ENCODE measurements around the gene MID1IP1.
A peak's percentile ranks its signal among the peaks of the same experiment; 100 is the strongest.

MID1IP1 gene

GRCh38 chrX:38800981-38801845 lies at the start of gene MID1IP1:
MID1IP1 (plus strand) TSS chrX:38801459; CDS start chrX:38804947, 3,488 bp downstream.
- peak within 1 kb of the TSS; percentile 99 for H3K27ac Mint-ChIP-seq
- peak within 1 kb of the TSS; percentile 96 to 98 for H3K4me3 Mint-ChIP-seq
- peaks cover 7% of the 10 kb centered on the region for H3K4me1 Mint-ChIP-seq
- no peaks in the 10 kb centered on the region for H3K27me3 Mint-ChIP-seq
- H3K9me3 Mint-ChIP-seq = no peaks in the 10 kb centered on the region
- DNase-seq = peak; percentile 76 to 85
- ATAC-seq = peak; percentile 59

GRCh38 chrX:38754102-38754790 lies 47.0 kb upstream of the MID1IP1 start:
- H3K27ac Mint-ChIP-seq = no peak overlapping the region
- H3K27me3 Mint-ChIP-seq = no peaks in the 10 kb centered on the region
- H3K4me1 Mint-ChIP-seq = no peaks in the 10 kb centered on the region
- H3K4me3 Mint-ChIP-seq = no peak overlapping the region
- DNase-seq (peak; percentile 7 to 16), ATAC-seq (no peak)
- H3K9me3 Mint-ChIP-seq = no peaks in the 10 kb centered on the region

GRCh38 chrX:38754818-38755718 lies 46.2 kb upstream of the MID1IP1 start:
- Mint-ChIP-seq H3K4me1 (no peaks in the 10 kb centered on the region), H3K9me3 (no peaks in the 10 kb centered on the region)
- no peak for DNase-seq

GRCh38 chrX:38760883-38761282 lies 40.4 kb upstream of the MID1IP1 start:
- Mint-ChIP-seq H3K27me3 (no peaks in the 10 kb centered on the region), H3K27ac (no peak overlapping the region), H3K4me1 (no peaks in the 10 kb centered on the region), H3K4me3 (no peak overlapping the region), H3K9me3 (no peaks in the 10 kb centered on the region)
- DNase-seq (no peak), ATAC-seq (no peak)

More at GRCh38 chrX:38754818-38755718, 46.2 kb upstream of the MID1IP1 start:
- no peak overlapping the region for H3K4me3 Mint-ChIP-seq
- no peaks in the 10 kb centered on the region for H3K27me3 Mint-ChIP-seq
- ATAC-seq = no peak
- H3K27ac Mint-ChIP-seq = no peak overlapping the region

GRCh38 chrX:38768079-38768478 lies 33.2 kb upstream of the MID1IP1 start:
- Mint-ChIP-seq H3K27me3 (no peaks in the 10 kb centered on the region), H3K4me1 (no peaks in the 10 kb centered on the region), H3K4me3 (no peak overlapping the region), H3K9me3 (no peaks in the 10 kb centered on the region), H3K27ac (no peak overlapping the region)
- no peak for ATAC-seq
- no peak for DNase-seq

GRCh38 chrX:38770152-38770551 lies 31.1 kb upstream of the MID1IP1 start:
- ATAC-seq = no peak
- Mint-ChIP-seq H3K4me1 (peaks cover 6% of the 10 kb centered on the region), H3K4me3 (no peak overlapping the region), H3K27ac (peak overlapping the region in 1 of 2 donors; percentile 34), H3K9me3 (no peaks in the 10 kb centered on the region), H3K27me3 (no peaks in the 10 kb centered on the region)
- DNase-seq = no peak

- no peaks in the 10 kb centered on the region for H3K9me3 Mint-ChIP-seq
- H3K27me3 Mint-ChIP-seq = no peaks in the 10 kb centered on the region
- ATAC-seq = no peak
- H3K4me1 Mint-ChIP-seq = peaks cover 6% of the 10 kb centered on the region
- H3K4me3 Mint-ChIP-seq = no peak overlapping the region
- H3K27ac Mint-ChIP-seq = peak overlapping the region in 1 of 2 donors; percentile 30
- no peak for DNase-seq
Observed at GRCh38 chrX:38774249-38774648, 27.0 kb upstream of the MID1IP1 start.

- no peak for DNase-seq
- no peaks in the 10 kb centered on the region for H3K27me3 Mint-ChIP-seq
- peaks cover 7% of the 10 kb centered on the region for H3K4me1 Mint-ChIP-seq
- no peak overlapping the region for H3K4me3 Mint-ChIP-seq
- no peak overlapping the region for H3K27ac Mint-ChIP-seq
- H3K9me3 Mint-ChIP-seq = no peaks in the 10 kb centered on the region
- ATAC-seq = no peak
Observed at GRCh38 chrX:38796946-38797345, 4.3 kb upstream of the MID1IP1 start.

- H3K4me1 Mint-ChIP-seq = peaks cover 7% of the 10 kb centered on the region
- H3K27ac Mint-ChIP-seq = no peak overlapping the region
- no peak overlapping the region for H3K4me3 Mint-ChIP-seq
- no peak for ATAC-seq
- H3K27me3 Mint-ChIP-seq = no peaks in the 10 kb centered on the region
- DNase-seq = no peak
- H3K9me3 Mint-ChIP-seq = no peaks in the 10 kb centered on the region
Observed at GRCh38 chrX:38798956-38799355, 2.3 kb upstream of the MID1IP1 start.

GRCh38 chrX:38799995-38800580 lies 1.2 kb upstream of the MID1IP1 start:
- Mint-ChIP-seq H3K4me3 (no peak overlapping the region), H3K9me3 (no peaks in the 10 kb centered on the region), H3K27me3 (no peaks in the 10 kb centered on the region), H3K27ac (no peak overlapping the region), H3K4me1 (peaks cover 7% of the 10 kb centered on the region)
- DNase-seq (no peak), ATAC-seq (no peak)

- Mint-ChIP-seq H3K27ac (peak overlapping the region; percentile 99 to 100), H3K4me1 (peaks cover 7% of the 10 kb centered on the region), H3K27me3 (no peaks in the 10 kb centered on the region), H3K4me3 (peak overlapping the region; percentile 95 to 96), H3K9me3 (no peaks in the 10 kb centered on the region)
- no peak for DNase-seq
- ATAC-seq = no peak
Observed at GRCh38 chrX:38803243-38803587, 2.0 kb downstream of the MID1IP1 start.

- no peaks in the 10 kb centered on the region for H3K27me3 Mint-ChIP-seq
- peak overlapping the region; percentile 95 to 96 for H3K4me3 Mint-ChIP-seq
- peak overlapping the region; percentile 99 to 100 for H3K27ac Mint-ChIP-seq
- H3K4me1 Mint-ChIP-seq = peaks cover 7% of the 10 kb centered on the region
- DNase-seq (peak; percentile 78 to 88), ATAC-seq (peak; percentile 76)
- no peaks in the 10 kb centered on the region for H3K9me3 Mint-ChIP-seq
Observed at GRCh38 chrX:38803588-38804431, 2.6 kb downstream of the MID1IP1 start.

GRCh38 chrX:38804432-38804681 lies 3.1 kb downstream of the MID1IP1 start:
- Mint-ChIP-seq H3K27ac (peak overlapping the region; percentile 99 to 100), H3K9me3 (no peaks in the 10 kb centered on the region), H3K4me1 (peaks cover 7% of the 10 kb centered on the region), H3K4me3 (peak overlapping the region; percentile 95 to 96), H3K27me3 (no peaks in the 10 kb centered on the region)
- peak; percentile 31 for ATAC-seq
- DNase-seq = no peak

GRCh38 chrX:38804682-38805431 lies 3.6 kb downstream of the MID1IP1 start:
- no peaks in the 10 kb centered on the region for H3K27me3 Mint-ChIP-seq
- DNase-seq (peak; percentile 49 to 63), ATAC-seq (peak; percentile 1)
- peak overlapping the region; percentile 99 to 100 for H3K27ac Mint-ChIP-seq
- H3K9me3 Mint-ChIP-seq = no peaks in the 10 kb centered on the region
- H3K4me3 Mint-ChIP-seq = peak overlapping the region; percentile 95 to 96
- H3K4me1 Mint-ChIP-seq = peaks cover 12% of the 10 kb centered on the region
